ENCODE measurements around the gene CD300H.
"Not testable (repeated sequence)": the region's sequence is repeated elsewhere in the genome, so short reads cannot be mapped to it uniquely, and the experiment has no call there.

CD300H gene

DNA sequence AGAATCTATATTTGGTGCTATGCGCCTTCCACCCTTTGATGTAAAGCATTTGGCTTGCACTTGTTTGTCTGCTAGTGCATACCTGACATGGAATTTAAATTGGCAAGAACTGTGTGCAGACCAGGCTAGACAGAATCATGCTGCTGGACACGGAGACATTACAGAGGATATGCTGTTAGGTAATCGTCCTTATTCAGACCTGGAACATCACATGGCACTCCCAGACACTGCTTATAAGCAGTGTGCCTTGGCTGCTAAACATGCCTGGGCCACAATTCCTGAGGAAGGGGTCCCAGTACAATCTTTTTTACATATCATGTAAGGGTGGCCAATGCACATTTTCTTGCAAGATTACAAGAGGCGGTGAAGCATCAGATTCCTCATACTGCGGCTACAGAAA lies 18.4 kb upstream of the CD300H start:
- DNase-seq (ENCODE audit: low read depth in 4 of 4, low spot score in 1 of 4) = no peak

DNA sequence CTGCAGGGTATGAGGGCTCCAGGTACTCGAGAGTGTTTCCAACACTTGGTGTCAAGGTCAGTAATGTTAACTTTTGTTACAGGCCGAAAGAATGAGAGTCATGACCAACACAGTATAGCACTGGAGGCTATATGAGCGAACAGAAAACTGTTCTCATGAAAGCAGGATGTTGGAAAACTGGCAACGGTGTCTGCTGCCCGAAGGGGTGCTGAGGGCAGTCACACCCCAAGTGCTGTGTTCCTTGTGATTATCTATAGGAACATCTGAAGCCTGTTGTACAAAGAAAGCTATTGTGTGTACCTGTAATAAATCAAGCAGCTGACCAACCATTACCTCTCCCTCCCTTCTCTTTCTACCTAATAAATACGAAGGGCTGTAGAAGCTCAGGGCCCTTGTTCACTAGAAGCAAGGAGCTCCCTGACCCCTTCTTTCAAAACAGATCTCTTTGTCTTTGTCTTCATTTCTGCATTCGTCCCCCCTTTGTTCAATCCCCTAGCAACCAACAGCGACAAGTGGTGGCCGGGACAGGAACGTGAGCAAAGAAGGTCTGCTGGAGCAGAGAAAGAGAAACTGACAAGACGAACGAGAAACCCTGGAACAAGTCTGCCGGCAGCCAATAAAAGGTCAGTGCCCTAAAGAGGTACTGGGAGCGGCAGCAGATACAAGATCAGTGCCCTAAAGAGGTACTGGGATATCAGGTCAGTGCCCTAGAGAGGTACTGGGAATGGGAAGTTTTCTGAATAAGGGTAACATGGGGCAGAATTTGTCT lies 17.2 kb upstream of the CD300H start:
- no peak for DNase-seq (ENCODE audit: low read depth in 4 of 4, low spot score in 1 of 4)

GRCh38 chr17:74582633-74583032 lies 15.3 kb upstream of the CD300H start:
- DNase-seq (ENCODE audit: low read depth in 4 of 4, low spot score in 1 of 4) = no peak

GRCh38 chr17:74579900-74580299 lies 12.6 kb upstream of the CD300H start:
- DNase-seq (ENCODE audit: low read depth in 4 of 4, low spot score in 1 of 4) = no peak

DNA sequence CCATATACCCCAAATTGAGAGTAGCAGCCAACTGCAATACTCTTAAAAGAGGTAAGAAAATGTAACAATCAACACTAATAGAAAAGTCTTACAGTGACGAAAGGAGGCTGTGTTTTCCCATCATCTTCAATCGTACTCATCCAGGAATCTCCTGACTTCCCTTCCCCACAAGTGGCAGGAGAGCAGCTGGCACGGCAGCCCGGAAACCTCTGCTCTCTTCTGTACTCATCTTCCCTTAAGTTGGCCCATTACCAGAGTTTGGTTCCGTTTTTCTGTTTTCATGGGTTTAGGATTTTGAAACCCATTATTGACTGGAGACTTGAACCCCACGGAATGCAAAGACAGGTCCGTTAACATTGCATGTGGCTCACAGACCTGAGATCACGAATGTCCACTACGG lies 11.7 kb upstream of the CD300H start:
- no peak for DNase-seq (ENCODE audit: low read depth in 4 of 4, low spot score in 1 of 4)

- no peak for DNase-seq (ENCODE audit: low read depth in 4 of 4, low spot score in 1 of 4)
Observed at GRCh38 chr17:74574489-74575142, 7.3 kb upstream of the CD300H start.

DNA sequence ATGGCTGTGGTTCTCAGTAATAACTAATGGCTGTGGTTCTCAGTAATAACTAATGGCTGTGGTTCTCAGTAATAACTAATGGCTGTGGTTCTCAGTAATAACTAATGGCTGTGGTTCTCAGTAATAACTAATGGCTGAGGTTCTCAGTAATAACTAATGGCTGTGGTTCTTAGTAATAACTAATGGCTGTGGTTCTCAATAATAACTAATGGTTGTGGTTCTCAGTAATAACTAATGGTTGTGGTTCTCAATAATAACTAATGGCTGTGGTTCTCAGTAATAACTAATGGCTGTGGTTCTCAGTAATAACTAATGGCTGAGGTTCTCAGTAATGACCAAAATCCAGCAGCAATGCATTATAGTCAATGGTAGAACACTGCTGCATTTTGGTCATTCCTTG lies 6.3 kb upstream of the CD300H start:
- DNase-seq (ENCODE audit: low read depth in 4 of 4, low spot score in 1 of 4) = not testable (repeated sequence)

- no peak for DNase-seq (ENCODE audit: low read depth in 4 of 4, low spot score in 1 of 4)
Observed at GRCh38 chr17:74573169-74573568, 5.9 kb upstream of the CD300H start.

DNA sequence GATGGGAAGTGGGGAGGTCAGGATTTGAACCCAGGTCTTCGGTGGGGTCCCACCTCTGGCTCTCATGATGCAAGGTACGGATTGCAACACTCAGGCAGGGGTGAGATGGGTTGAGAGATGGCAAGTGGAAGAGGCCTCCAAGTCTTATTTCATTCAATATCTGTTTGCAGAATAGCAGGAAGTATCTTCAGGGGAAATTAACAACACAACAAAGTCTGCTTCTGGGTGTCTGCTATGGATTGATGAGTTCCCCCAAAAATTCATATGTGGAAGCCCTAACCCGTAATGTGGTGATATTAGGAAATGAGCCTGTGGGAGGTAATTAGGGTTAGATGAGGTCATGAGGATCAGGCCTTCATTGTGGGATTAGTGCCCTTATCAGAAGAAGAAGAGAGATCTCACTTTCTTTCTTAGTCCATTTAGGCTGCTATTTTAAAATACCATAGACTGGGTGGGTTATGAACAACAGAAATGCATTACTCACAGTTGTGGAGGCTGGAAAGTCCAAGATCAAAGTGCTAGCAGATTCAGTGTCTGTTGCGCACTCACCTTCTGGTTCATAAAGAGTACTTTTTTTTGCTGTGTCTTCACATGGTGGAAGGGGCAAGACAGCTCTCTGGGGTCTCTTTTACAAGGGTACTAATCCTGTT lies 4.4 kb upstream of the CD300H start:
- DNase-seq (ENCODE audit: low read depth in 4 of 4, low spot score in 1 of 4) = no peak

GRCh38 chr17:74569020-74570003 lies 2.0 kb upstream of the CD300H start:
- DNase-seq (ENCODE audit: low read depth in 4 of 4, low spot score in 1 of 4) = peak in 1 of 4 experiments; percentile 13

DNA sequence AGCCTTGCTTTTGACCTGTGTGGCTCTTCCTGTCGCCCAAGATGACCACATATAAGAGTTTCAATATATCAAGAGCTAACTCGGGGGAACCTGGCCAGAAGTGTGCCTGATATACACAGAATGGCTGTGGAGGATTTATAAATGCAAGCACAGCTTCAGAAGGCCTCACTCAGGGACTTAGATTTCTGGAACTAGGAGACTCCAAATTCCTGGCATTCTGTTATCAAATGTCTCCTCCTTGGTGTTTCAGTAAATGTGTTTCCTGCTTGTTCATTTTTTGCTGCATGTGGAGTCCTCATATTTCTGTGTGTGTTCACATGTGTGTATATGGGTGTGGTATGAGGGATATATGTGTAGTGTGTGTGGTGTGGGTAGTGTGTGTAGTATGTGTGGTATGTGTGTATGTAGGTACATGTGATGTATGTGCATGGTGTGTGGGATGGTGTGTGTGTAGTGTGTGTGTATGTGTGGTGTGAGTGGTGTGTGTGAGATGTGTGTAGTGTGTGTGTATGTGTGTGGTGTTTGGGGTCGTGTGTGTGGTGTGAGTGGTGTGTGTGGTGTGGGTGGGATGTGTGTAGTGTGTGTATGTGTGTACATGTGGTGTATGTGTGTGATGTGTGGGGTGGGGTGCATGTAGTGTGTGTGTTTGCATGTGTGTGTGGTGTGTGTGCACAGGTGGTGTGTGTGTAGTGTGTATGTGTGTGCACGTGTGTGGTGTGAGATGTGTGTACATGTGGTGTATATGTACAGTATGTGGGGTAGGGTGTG lies 981 bp upstream of the CD300H start:
- no peak for DNase-seq (ENCODE audit: low read depth in 4 of 4, low spot score in 1 of 4)

GRCh38 chr17:74566132-74566753 lies 1.1 kb downstream of the CD300H start:
- peak in 1 of 4 experiments; percentile 25 for DNase-seq (ENCODE audit: low read depth in 4 of 4, low spot score in 1 of 4)

DNA sequence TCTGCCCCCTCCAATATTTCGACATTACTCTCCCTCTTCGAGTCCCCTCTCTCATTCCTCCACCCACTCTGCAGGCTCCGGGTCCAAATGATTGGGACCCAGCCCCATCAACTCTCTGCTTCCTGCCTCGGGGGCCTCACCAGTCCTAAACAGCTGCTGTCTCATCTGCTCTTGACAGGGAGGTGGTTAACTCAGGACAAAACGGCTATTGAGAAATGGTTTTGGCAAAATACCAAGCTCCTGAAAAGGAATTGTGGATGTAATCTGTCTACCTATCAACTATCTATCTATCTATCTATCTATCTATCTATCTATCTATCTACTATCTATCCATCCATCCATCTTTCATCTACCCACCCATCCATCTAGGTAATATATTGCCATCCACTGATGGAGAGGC lies 2.2 kb downstream of the CD300H start:
- DNase-seq (ENCODE audit: low read depth in 4 of 4, low spot score in 1 of 4) = no peak

- DNase-seq (ENCODE audit: low read depth in 4 of 4, low spot score in 1 of 4) = no peak
Observed at GRCh38 chr17:74563358-74563757, 4.0 kb downstream of the CD300H start.

- DNase-seq (ENCODE audit: low read depth in 4 of 4, low spot score in 1 of 4) = no peak
Observed at GRCh38 chr17:74561586-74561985, 5.7 kb downstream of the CD300H start.

DNA sequence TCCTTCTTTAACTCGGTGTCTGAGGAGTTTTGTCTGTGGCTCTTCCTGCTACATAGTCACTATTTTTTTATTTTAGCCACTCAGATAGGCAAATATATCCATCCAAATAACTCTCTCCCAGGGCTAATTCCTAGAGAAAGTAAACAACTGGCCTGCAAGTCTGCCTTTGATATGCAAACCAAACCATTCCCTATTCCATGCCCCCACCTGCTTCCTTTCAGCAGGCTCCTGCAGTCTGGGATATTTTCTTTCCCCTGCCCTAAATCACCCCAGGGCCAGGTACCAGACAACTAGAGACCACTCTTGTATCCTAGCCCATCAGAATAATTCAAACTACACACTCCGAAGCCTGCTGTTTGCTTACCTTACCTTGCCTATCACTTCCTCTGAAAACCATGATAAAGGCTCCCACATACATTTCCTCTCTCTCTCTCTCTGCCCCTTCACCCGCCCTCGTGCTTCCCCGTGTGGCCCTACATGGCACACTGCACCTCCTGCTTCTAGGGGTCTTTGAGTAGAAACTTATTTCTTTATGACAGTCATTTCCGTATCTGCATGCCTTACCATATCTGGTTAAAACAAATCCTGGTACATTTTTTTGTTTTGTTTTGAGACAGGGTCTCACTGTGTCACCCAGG lies 8.3 kb downstream of the CD300H start:
- no peak for DNase-seq (ENCODE audit: low read depth in 4 of 4, low spot score in 1 of 4)

GRCh38 chr17:74558402-74558801 lies 8.9 kb downstream of the CD300H start:
- not testable (repeated sequence) for DNase-seq (ENCODE audit: low read depth in 4 of 4, low spot score in 1 of 4)

GRCh38 chr17:74555427-74555940 lies 11.8 kb downstream of the CD300H start:
- DNase-seq (ENCODE audit: low read depth in 4 of 4, low spot score in 1 of 4) = no peak

DNA sequence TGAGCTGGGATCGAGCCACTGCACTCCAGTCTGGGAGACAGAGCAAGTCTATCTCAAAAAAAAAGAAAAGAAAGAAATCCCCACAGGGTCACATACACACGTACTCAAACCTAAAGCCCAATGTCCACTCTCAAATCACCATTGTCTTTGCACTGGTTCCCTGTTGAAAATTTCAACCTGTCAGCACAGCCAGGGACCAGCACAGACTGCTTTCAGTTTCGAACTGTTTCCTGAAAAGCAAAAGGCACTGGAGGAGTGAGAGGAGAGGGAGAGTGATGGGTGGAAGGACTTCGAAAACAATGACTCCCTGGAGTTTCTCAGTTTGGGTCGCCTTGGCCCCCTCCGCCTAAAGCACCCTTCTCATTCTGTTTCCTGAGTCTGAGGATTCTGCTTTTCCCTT lies 12.4 kb downstream of the CD300H start:
- DNase-seq (ENCODE audit: low read depth in 4 of 4, low spot score in 1 of 4) = no peak

All from stimulated activated CD4-positive, alpha-beta T cell treated with anti-CD3 and anti-CD28 coated beads, Interleukin-1b, Interleukin-23, amount 100 ng/mL, for 24 hours (primary cell).